ENCODE data around the gene PIK3R6. TPM values are rescaled to one million over a fixed set of nuclear protein-coding genes. Genes with fewer than 3 reads are reported as not detected.

The PIK3R6 gene
- total RNA-seq, 1 experiment from 2014 or later, result not detected

DNA sequence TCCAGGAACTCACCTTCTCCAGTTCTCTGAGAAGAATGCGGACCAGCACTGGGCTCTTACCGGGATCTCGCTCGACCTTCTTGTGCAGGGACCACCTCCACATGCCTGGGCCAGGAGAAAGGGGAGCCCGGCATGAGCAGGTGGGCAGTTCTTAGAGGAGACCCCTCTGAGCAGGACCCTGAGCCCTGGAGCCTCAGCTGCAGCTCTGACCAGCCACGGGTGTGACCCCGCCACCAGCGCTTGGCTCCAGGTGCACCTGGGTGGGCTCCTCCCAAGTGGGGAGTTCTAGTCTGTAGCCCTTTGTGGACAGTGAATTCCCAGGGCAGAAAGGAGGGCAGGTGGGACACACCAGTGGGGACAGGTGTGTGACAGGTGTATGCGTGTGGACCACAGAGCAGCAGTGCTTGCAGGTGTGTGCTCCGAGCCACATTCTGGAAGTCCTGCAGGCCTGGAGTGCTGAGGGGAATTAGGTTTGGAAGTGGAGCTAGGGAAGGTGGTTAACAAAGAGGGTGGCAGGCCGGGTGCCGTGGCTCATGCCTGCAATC, 28.9 kb downstream of the PIK3R6 start:
- Histone ChIP-seq H3K79me2 (ENCODE audit: insufficient read depth, low read length) (no peaks in the 10 kb centered on the region), H3K14ac (ENCODE audit: insufficient read depth, low read length) (no peak overlapping the region), H3K4me1 (ENCODE audit: insufficient read depth, low read length) (no peaks in the 10 kb centered on the region), H2AK5ac (ENCODE audit: insufficient read length, low read length) (no peak overlapping the region), H2AFZ (ENCODE audit: low read length) (no peak overlapping the region), H3K4me2 (ENCODE audit: insufficient read depth, insufficient read length, low read length) (no peak overlapping the region), H4K8ac (replicated peaks; ENCODE audit: insufficient read length, low read depth, low read length) (no peak overlapping the region), H2BK20ac (ENCODE audit: low read depth, low read length, poor library complexity, severe bottlenecking) (no peak overlapping the region), H2BK12ac (ENCODE audit: insufficient read length, low read depth, low read length) (no peak overlapping the region), H2BK120ac (ENCODE audit: low read depth, low read length, poor library complexity, severe bottlenecking) (no peak overlapping the region), H3K79me1 (ENCODE audit: insufficient read depth, low read depth, low read length, poor library complexity, severe bottlenecking) (no peaks in the 10 kb centered on the region), H3K4ac (ENCODE audit: low read depth, low read length) (no peak overlapping the region), H3T11ph (ENCODE audit: low read length) (no peak overlapping the region), H3K27me3 (ENCODE audit: insufficient read depth, low read length) (no peaks in the 10 kb centered on the region; the same call in 1 of the 2 replicates), H4K5ac (ENCODE audit: insufficient read length, low read depth, low read length) (no peak overlapping the region), H3K9ac (ENCODE audit: extremely low read depth, insufficient read length, low read length) (no peak overlapping the region), H2BK5ac (ENCODE audit: insufficient read length, low read length) (no peak overlapping the region), H3K27ac (ENCODE audit: insufficient read length, low read depth, low read length) (no peak overlapping the region), H3K56ac (ENCODE audit: insufficient read length, low read depth, low read length) (no peak overlapping the region), H3K23ac (ENCODE audit: insufficient read length, low read depth, low read length) (no peak overlapping the region), H4K20me1 (ENCODE audit: control insufficient read depth, insufficient read depth, insufficient read length) (no peaks in the 10 kb centered on the region), H3K9me3 (ENCODE audit: control insufficient read depth, low read depth, low read length) (no peaks in the 10 kb centered on the region), H3K18ac (ENCODE audit: insufficient read length, low read depth, low read length) (no peak overlapping the region), H4K91ac (ENCODE audit: insufficient read length, low read depth, low read length) (no peak overlapping the region), H2BK15ac (ENCODE audit: low read depth, low read length) (no peak overlapping the region), H3K23me2 (ENCODE audit: insufficient read length, low read depth, low read length, poor library complexity, severe bottlenecking) (peaks cover 2% of the 10 kb centered on the region)
- Mint-ChIP-seq H3K9me3 (peaks cover 0 to 1% of the 10 kb centered on the region in 2 experiments; a peak in 1 of 5 replicates), H3K4me1 (peaks cover 10 to 22% of the 10 kb centered on the region in 2 experiments; a peak in 3 of 4 replicates), H3K27me3 (ENCODE audit: low read depth) (peaks cover 9% of the 10 kb centered on the region), H3K27ac (no peak overlapping the region), H3K36me3 (ENCODE audit: insufficient read depth in 1 of 3, low read depth in 3 of 3) (no peaks in the 10 kb centered on the region), H3K4me3 (no peak overlapping the region)
- no CpG with 5 or more reads among the region's 12 CpGs for WGBS (ENCODE audit: extremely low coverage, insufficient read length, low lambda C conversion rate)
- TF ChIP-seq, protein P1, sequence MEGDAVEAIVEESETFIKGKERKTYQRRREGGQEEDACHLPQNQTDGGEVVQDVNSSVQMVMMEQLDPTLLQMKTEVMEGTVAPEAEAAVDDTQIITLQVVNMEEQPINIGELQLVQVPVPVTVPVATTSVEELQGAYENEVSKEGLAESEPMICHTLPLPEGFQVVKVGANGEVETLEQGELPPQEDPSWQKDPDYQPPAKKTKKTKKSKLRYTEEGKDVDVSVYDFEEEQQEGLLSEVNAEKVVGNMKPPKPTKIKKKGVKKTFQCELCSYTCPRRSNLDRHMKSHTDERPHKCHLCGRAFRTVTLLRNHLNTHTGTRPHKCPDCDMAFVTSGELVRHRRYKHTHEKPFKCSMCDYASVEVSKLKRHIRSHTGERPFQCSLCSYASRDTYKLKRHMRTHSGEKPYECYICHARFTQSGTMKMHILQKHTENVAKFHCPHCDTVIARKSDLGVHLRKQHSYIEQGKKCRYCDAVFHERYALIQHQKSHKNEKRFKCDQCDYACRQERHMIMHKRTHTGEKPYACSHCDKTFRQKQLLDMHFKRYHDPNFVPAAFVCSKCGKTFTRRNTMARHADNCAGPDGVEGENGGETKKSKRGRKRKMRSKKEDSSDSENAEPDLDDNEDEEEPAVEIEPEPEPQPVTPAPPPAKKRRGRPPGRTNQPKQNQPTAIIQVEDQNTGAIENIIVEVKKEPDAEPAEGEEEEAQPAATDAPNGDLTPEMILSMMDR (conservative IDR thresholded peaks at IDR 0.05), result no peak
- DNase-seq, result no peak
